GM19193 (cell line): ENCODE measurements around the gene CLIP2.

Source experiments
- POLR2A ChIP-seq: IDR thresholded peaks from 4 replicates; pipeline ENCODE4 v1.6.1; 2011; ENCODE audit not compliant: insufficient read depth, insufficient read length; ENCODE audit errors: extremely low read depth

CLIP2 gene

DNA sequence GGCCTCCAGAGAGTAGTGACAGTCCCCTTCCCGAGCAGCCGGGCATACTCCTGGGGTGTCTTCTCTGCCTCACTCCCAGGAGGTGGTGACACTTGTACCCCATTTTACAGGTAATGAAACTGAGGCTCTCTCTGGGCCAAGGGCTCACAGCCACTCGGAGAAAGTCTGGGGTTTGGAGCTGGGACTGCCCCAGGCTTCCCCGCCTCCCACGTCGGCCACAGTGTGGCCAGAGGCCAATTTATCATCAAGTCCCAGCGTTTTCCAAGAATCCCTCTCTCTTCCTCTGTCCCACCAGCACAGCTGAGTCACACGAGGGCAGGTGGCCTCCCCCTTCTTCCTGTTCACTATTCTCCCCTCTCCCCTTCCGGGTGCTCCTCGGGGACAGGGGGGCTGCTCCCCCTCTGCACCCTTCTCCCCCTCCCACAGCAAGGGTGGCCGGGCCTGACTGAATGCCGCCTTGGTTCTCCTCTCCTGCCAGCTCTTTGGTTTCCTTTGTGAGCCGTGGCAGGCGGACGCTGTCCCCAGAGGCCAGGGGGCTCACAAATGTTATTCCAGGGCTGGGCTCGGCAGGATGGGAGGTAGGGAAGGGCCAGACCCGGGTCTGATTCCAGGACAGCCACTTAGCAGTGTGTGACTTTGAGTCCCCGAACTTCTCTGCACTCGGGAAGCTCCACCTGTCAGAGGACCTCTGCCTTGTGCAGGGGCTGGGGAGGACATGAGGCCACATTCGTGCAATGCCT is 17.7 kb downstream of the CLIP2 start:
- TF ChIP-seq POLR2A, result no peak

GRCh38 chr7:74307738-74308505 is 18.7 kb downstream of the CLIP2 start:
- no peak for TF ChIP-seq POLR2A

- no peak for TF ChIP-seq POLR2A
These were observed 20.0 kb downstream of the CLIP2 start for GRCh38 chr7:74309181-74309580.

- TF ChIP-seq POLR2A, result no peak
These were observed 22.1 kb downstream of the CLIP2 start for GRCh38 chr7:74311305-74311744.

GRCh38 chr7:74312418-74313028 is 23.3 kb downstream of the CLIP2 start:
- TF ChIP-seq POLR2A, result no peak

- TF ChIP-seq POLR2A, result no peak
These were observed 28.1 kb downstream of the CLIP2 start for GRCh38 chr7:74317146-74317782.

DNA sequence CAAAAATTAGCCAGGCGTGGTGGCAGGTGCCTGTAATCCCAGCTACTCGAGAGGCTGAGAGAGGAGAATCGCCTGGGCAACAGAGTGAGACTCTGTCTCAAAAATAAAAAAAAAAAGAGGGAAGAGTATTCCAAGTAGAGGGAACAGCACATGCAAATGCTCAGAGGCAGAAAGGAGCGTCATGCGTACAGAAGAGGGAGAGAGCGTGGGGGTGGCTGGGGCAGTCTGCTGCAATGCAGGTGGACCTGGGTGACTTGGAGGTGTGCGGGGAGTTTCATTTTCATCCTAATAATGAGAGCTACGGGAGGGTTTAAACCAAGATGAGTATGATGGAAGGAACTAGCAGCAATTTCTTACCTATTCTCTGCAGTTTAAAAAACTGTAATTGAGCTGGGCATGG is 28.8 kb downstream of the CLIP2 start:
- TF ChIP-seq POLR2A, result no peak

DNA sequence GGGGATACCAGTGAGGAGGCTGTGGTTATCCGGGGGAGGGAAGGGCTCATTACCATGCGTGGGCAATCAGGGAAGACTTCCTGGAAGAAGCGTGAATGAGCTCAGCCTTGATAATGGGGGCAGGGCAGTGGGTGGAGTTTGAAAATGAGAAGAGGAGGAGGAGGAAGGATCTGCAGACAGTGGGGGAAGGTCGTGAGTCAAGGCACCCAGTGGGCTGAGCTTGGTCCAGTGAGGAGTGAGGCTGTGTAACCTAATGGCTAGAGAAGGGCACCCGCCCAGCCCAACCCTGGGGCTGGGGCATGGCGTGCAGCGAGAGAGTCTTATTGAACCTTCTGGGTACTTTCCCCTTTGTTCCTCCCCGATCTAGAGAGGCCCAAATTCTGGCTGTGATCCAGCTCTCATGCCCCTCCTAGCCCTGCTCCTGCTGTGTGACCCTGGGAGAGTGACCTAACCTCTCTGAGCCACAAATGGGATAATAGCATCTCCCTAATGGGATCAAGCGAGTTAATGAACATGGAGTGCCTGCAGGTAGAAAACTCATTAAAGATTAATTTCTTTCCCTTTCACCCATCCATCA is 31.5 kb downstream of the CLIP2 start:
- TF ChIP-seq POLR2A, result no peak

GRCh38 chr7:74324531-74325209 is 35.5 kb downstream of the CLIP2 start:
- no peak for TF ChIP-seq POLR2A

DNA sequence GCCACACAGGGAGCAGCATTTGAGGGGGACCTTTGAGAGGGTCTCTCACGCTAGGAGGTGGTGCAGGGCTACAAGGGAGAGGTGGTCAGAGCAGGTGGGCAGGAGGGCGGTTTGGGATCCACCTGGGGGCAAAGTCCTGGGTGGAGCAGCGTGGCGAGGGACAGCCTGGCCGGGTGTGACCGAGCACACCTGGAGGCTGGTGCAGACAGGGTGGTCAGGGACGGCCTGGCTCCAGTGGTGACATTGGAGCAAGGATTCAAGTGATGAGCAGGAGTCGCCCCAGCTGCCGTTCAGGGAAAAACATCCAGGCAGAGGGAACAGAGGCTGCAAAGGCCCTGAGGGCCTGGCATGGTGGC is 36.0 kb downstream of the CLIP2 start:
- no peak for TF ChIP-seq POLR2A

DNA sequence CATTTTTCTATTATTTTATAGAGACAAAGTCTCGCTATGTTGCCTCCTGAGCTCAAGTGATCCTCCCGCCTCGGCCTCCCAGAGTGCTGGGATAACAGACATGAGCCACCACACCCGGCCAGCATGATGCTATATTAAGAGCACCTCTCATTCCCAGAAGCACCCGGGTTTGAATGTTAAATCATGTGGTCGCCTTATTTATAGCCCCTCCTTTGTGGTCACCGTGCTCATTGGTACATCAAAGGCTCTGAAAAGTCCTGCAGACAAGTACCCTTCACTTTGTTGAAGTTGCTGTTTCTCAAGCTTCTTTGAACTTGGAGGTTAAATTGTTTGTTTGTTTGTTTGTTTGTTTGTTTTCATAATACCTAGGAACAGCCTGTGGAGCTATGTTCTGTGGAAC is 40.0 kb downstream of the CLIP2 start:
- no peak for TF ChIP-seq POLR2A

GRCh38 chr7:74332373-74333176 is 43.4 kb downstream of the CLIP2 start:
- TF ChIP-seq POLR2A, result no peak

GRCh38 chr7:74334030-74334429 is 44.8 kb downstream of the CLIP2 start:
- TF ChIP-seq POLR2A, result no peak

- TF ChIP-seq POLR2A, result no peak
These were observed 48.7 kb downstream of the CLIP2 start for GRCh38 chr7:74337926-74338325.
